Spleen (tissue), 11 donors: ENCODE measurements around the gene PLAC8. TPM values are rescaled to one million over a fixed set of nuclear protein-coding genes. Genes with fewer than 3 reads are reported as not detected.
A peak's percentile ranks its signal among the peaks of the same experiment; 100 is the strongest.

Experiments
- DNase-seq: peaks from one replicate; pipeline ENCODE4 v3.0.0-alpha.2; 2020
- H3K27ac ChIP-seq, 8 donors: fragments of 200-600 bp; sonication (generic) in 7 of 8; 1 replicate in 4 of 8; 2 replicates in 4 of 8; pipeline versions ENCODE4 v1.5.0 to v1.8.0; 2016 to 2021; ENCODE audit warnings: inconsistent platforms in 4 of 8, mild to moderate bottlenecking in 4 of 8, moderate library complexity in 1 of 8
- H3K27me3 ChIP-seq, 7 donors: fragments of 200-600 bp; sonication (generic) in 6 of 7; replicated peaks in 1 of 7; 1 replicate in 4 of 7; 2 replicates in 3 of 7; pipeline versions ENCODE4 v1.5.0 to v1.8.0; 2016 to 2021; ENCODE audit warnings: inconsistent platforms in 3 of 7, mild to moderate bottlenecking in 1 of 7
- H3K36me3 ChIP-seq, 6 donors: fragments of 200-600 bp; sonication (generic) in 5 of 6; 1 replicate in 4 of 6; 2 replicates in 2 of 6; pipeline versions ENCODE4 v1.5.0 to v1.8.0; 2016 to 2021; ENCODE audit warnings: inconsistent platforms in 2 of 6
- H3K4me1 ChIP-seq, 6 donors: fragments of 200-600 bp; sonication (generic) in 5 of 6; 1 replicate in 3 of 6; 2 replicates in 3 of 6; pipeline versions ENCODE4 v1.5.0 to v1.8.0; 2016 to 2021; ENCODE audit warnings: inconsistent platforms in 3 of 6
- H3K4me3 ChIP-seq, 8 donors: fragments of 200-600 bp; sonication (generic) in 7 of 8; 1 replicate in 4 of 8; 2 replicates in 4 of 8; pipeline versions ENCODE4 v1.5.0 to v1.8.0; 2016 to 2021; ENCODE audit warnings: inconsistent platforms in 4 of 8, mild to moderate bottlenecking in 4 of 8, moderate library complexity in 2 of 8
- H3K9me3 ChIP-seq, 8 donors: fragments of 200-600 bp; sonication (generic) in 7 of 8; 1 replicate in 4 of 8; 2 replicates in 4 of 8; pipeline versions ENCODE4 v1.5.0 to v1.8.0; 2016 to 2021; ENCODE audit warnings: inconsistent platforms in 4 of 8
- CTCF ChIP-seq, 11 experiments: fragments of 200-600 bp in 7 of 11; fragments of 450-650 bp in 4 of 11; sonication (generic) in 4 of 11; IDR thresholded peaks in 8 of 11; conservative IDR thresholded peaks in 3 of 11; 1 replicate in 7 of 11; 2 replicates in 4 of 11; pipeline versions ENCODE4 v1.4.0 to v1.8.0; 2016 to 2021; ENCODE audit warnings: antibody characterized with exemption in 11 of 11, inconsistent platforms in 4 of 11, mild to moderate bottlenecking in 1 of 11
- POLR2A ChIP-seq, 3 donors: fragments of 450-650 bp; IDR thresholded peaks; one replicate each; pipeline ENCODE4 v1.5.1; 2017; ENCODE audit warnings: antibody characterized with exemption in 3 of 3, mild to moderate bottlenecking in 1 of 3
- POLR2AphosphoS5 ChIP-seq, 3 donors: sonication (generic); formaldehyde crosslinking; IDR thresholded peaks; one replicate each; pipeline ENCODE4 v1.5.1; 2017; ENCODE audit warnings: antibody characterized with exemption in 3 of 3
- WGBS, 5 donors: extraction: QIAGEN DNeasy Blood & Tissue Kit in 3 of 5; methylation state at CpG; one replicate each; pipeline versions ENCODE4 v1.1.5 to v1.1.7; 2013 to 2018; 5-methylcytosine and 5-hydroxymethylcytosine counted together
- intact Hi-C: fragments of 100-400 bp; cut with DNase I; formaldehyde crosslinking; loops from one replicate; pipeline ENCODE4 v1.15.0; 2023; ENCODE audit warnings: low total_unique reads
- polyA plus RNA-seq, 3 donors: library from polyadenylated mRNA; stranded (reverse); fragments of 200-250 nt; gene quantifications; one replicate each; pipeline ENCODE4 v1.2.1, GENCODE V29; 2013
- total RNA-seq, 7 donors: library from RNA; depleted of rRNA in 3 of 7; stranded (reverse); fragments of >200 nt in 3 of 7; fragmentation: NEBNext Ultra II Directional in 4 of 7; extraction: Animal tissue kit (Norgen Biotek cat#: 25700) in 4 of 7; gene quantifications; one replicate each; pipeline versions ENCODE4 v1.1.0 to v1.2.1, GENCODE V29; 2016 to 2021
- donor health status: healthy with polysubstance abuse.
- donor health status: DM: no; HTN: no; CAD: no; lungs with moderate emphysema.
- donor health status: DM: no; HTN: no; CAD: no.
- donor health status: Bipolar disorder and iron deficiency.
- donor health status: healthy.
- donor health status: DM: no; HTN: no; CAD: no.
- donor health status: DM: yes; HTN: yes; CAD: no.

Gene PLAC8
- total and polyA plus RNA-seq, 10 donors, result 156 to 341 (median 236) TPM

GRCh38 chr4:83118869-83119268 lies 4.3 kb upstream of the PLAC8 start:
- H3K4me1 ChIP-seq, result peaks cover 0 to 68% (median 24%) of the 10 kb centered on the region in 6 donors
- no peak overlapping the region for H3K4me3 ChIP-seq
- no peaks in the 10 kb centered on the region for H3K36me3 ChIP-seq
- peak overlapping the region in 1 of 8 donors; percentile 7 for H3K27ac ChIP-seq
- no peaks in the 10 kb centered on the region for H3K27me3 ChIP-seq
- no peak for DNase-seq
- intact Hi-C loops, result no loop called here
- H3K9me3 ChIP-seq, result no peaks in the 10 kb centered on the region
- TF ChIP-seq POLR2AphosphoS5 (IDR thresholded peaks at IDR 0.05) (no peak), CTCF (IDR thresholded peaks at IDR 0.05 in 8 of 11, conservative IDR thresholded peaks at IDR 0.05 in 3 of 11) (no peak), POLR2A (IDR thresholded peaks at IDR 0.05) (no peak)
- WGBS, 5 donors, result 63 to 82% (median 68%) methylated on average over 2 of the region's 2 CpGs

- DNase-seq, result no peak
- peaks cover 0 to 75% (median 26%) of the 10 kb centered on the region in 6 donors for H3K4me1 ChIP-seq
- intact Hi-C loops, result no loop called here
- no peak for TF ChIP-seq CTCF (IDR thresholded peaks at IDR 0.05 in 8 of 11, conservative IDR thresholded peaks at IDR 0.05 in 3 of 11)
- no peak for TF ChIP-seq POLR2A (IDR thresholded peaks at IDR 0.05)
- TF ChIP-seq POLR2AphosphoS5 (IDR thresholded peaks at IDR 0.05), result no peak
- H3K4me3 ChIP-seq, result no peak overlapping the region
- no peaks in the 10 kb centered on the region for H3K9me3 ChIP-seq
- no peaks in the 10 kb centered on the region for H3K36me3 ChIP-seq
- H3K27ac ChIP-seq, result peak overlapping the region in 7 of 8 donors; percentile 90 to 97 (median 94)
- H3K27me3 ChIP-seq, result no peaks in the 10 kb centered on the region
- WGBS, 5 donors, result 56 to 77% (median 71%) methylated on average over 8 of the region's 8 CpGs
Measured at GRCh38 chr4:83115656-83116285, 1.2 kb upstream of the PLAC8 start.

- Histone ChIP-seq H3K27ac (peak overlapping the region; percentile 87 to 97 (median 94)), H3K4me1 (peaks cover 0 to 83% (median 30%) of the 10 kb centered on the region in 6 donors), H3K4me3 (peak overlapping the region in 4 of 8 donors; percentile 61 to 84 (median 62)), H3K9me3 (no peaks in the 10 kb centered on the region), H3K36me3 (no peaks in the 10 kb centered on the region), H3K27me3 (no peaks in the 10 kb centered on the region)
- TF ChIP-seq CTCF (IDR thresholded peaks at IDR 0.05 in 8 of 11, conservative IDR thresholded peaks at IDR 0.05 in 3 of 11), result no peak
- TF ChIP-seq POLR2AphosphoS5 (IDR thresholded peaks at IDR 0.05), result no peak
- DNase-seq, result no peak
- intact Hi-C loops, result no loop called here
Measured at GRCh38 chr4:83115000-83115399, 471 bp upstream of the PLAC8 start.

- H3K4me3 ChIP-seq, result peak overlapping the region; percentile 39 to 84 (median 58)
- 14 to 30% (median 22%) methylated on average over 3 of the region's 3 CpGs for WGBS, 5 donors
- peaks cover 0 to under 1% (median 0%) of the 10 kb centered on the region in 6 donors for H3K36me3 ChIP-seq
- H3K27ac ChIP-seq, result peak overlapping the region; percentile 87 to 97 (median 94)
- no peaks in the 10 kb centered on the region for H3K27me3 ChIP-seq
- TF ChIP-seq POLR2AphosphoS5 (IDR thresholded peaks at IDR 0.05) (no peak), CTCF (IDR thresholded peaks at IDR 0.05 in 8 of 11, conservative IDR thresholded peaks at IDR 0.05 in 3 of 11) (no peak), POLR2A (IDR thresholded peaks at IDR 0.05) (no peak)
- intact Hi-C loops, result no loop called here
- peaks cover 2 to 89% (median 43%) of the 10 kb centered on the region in 6 donors for H3K4me1 ChIP-seq
- DNase-seq, result no peak
- no peaks in the 10 kb centered on the region for H3K9me3 ChIP-seq
Measured at GRCh38 chr4:83113429-83113786, 1.1 kb downstream of the PLAC8 start.
